Measurements from ENCODE around the gene IL15RA.

Gene IL15RA

DNA sequence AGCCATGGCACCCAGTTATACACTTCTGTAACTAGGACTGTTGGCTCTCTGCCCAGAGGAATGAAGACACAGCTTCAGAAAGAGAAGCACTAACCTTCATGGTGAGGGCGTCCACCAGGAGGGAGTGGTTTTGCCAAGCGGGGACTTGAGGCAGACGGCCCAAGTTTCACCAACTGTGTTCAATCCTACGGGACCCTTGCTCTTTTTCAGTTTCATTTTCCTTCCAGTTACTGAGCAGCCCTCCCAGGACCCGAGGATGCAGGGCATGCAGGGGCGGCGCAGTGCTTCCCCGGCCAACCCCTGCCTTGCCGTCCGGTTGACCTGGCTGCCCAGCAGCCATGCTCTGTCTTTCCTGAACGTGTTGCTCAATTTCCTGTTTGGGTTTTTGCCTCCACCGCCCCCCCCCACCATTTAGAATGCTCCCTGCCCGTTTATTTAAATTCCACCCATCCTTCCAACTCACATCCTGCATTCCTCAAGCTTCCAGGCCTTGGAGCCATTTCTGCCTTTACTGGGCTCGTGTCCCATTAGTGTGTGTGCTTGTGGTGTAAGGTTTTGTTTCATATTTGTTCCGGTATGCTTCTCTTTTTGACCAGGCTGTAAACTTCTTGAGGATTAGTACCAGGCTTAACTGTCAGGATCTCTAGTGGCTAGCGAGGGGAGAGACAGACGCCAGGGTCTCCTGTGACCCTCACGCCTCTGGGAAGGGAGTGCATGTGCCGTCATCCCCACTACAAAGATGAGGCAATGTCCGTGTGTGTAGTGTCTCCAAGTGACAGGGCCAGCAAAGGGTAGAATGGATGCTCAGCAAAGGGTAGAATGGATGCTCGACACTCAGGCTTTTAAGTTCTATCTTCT is 31.6 kb downstream of the IL15RA start:
- DNase-seq, result peak; percentile 17 to 39
- no peak for TF ChIP-seq POLR2A (IDR thresholded peaks at IDR 0.05; ENCODE audit: low read length)
- no peak for TF ChIP-seq GATA1 (IDR thresholded peaks at IDR 0.05; ENCODE audit: low read depth, low read length)

DNA sequence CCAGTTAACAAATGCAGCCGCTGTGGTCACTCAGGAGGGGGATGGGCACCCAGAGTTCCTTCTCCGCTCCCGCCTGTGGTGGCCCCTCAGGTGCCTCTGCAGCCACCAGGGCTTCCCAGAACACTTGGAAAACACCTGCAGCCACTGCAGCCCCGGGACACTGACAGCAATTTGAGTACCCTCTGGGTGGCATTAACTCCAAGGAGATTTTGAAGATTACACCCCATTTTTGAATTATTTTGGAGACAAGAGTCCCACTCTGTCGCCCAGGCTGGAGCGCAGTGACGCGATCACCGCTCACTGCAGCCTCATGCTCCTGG is 32.2 kb downstream of the IL15RA start:
- no peak for DNase-seq
- TF ChIP-seq POLR2A (IDR thresholded peaks at IDR 0.05; ENCODE audit: low read length) (no peak), GATA1 (IDR thresholded peaks at IDR 0.05; ENCODE audit: low read depth, low read length) (no peak)

DNA sequence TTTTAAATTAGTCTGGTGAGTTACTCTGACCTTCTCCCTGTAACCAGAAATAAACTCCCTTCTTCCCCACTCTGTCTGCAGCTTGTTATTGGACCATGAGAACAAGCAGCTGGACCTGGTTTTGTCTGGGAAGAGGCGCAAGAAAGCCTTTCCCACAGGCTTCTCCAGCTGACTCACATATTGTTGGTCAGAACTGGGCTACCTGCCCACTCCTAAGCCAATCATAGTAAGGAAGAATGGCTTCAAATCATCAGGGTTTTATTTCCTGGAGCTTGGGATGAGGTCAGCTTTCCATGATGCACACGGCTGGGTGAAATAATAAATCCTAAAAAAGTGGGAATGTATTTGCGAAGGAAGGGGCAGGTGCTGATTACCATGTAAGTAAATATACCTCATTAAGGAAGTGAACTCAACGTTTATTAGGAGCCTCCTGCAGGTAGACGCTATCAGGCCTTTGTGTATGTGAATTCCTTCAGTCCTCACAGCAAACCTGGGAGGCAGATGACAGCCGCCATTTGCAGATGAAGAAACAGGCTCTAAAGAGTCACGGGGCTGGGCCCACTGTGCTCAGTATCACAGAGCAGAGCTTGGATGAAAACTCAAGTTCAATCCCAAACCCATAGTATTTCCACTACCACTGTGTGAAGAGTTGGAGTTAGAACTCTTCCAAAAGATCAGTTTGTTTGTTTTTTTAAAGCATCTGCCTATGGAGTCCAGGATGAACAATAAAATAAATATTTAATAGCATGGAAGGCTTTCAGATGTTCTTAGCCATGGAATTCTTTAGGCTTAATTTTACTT is 32.8 kb downstream of the IL15RA start:
- no peak for TF ChIP-seq GATA1 (IDR thresholded peaks at IDR 0.05; ENCODE audit: low read depth, low read length)
- TF ChIP-seq POLR2A (IDR thresholded peaks at IDR 0.05; ENCODE audit: low read length), result no peak
- no peak for DNase-seq

DNA sequence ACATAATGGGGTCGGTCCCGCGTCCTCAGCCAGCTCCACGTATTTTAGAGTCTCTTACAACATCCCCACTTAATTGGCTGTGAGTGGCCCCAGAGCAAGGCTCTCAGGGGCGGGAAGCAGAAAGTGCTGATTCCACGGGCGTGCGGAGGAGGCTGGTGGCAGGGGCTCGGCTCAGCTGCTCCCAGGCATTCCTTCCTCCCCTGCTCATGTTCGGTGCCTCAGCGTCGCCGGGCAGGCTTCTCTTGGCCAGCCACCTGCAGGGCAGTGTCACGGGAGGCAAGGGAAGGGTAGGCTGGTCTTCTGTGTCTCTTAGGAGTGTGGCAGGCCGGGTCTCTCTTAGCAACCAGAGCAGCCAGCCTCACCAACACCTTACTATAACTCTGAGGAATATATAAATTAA is 33.8 kb downstream of the IL15RA start:
- DNase-seq, result no peak
- TF ChIP-seq POLR2A (IDR thresholded peaks at IDR 0.05; ENCODE audit: low read length) (no peak), GATA1 (IDR thresholded peaks at IDR 0.05; ENCODE audit: low read depth, low read length) (no peak)

DNA sequence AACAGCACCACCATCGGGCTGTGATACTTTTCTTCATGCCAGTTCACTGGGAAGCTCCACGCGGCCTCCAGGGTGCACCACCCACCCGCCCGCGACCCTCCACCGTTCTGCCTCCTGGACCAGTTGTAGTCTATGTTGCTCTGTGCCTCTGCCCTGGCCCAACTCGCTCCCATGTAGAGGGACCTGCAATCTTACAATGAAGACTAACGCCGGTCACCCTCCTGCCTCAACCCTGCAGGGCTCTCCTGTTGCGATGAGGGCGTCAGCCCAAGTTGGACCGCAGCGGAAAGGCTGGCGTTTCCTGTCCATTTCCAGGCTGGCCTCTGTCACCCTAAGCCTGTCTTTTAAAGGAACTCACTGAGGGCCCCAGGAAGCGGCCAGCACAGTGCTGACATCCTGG is 34.9 kb downstream of the IL15RA start:
- no peak for TF ChIP-seq POLR2A (IDR thresholded peaks at IDR 0.05; ENCODE audit: low read length)
- no peak for TF ChIP-seq GATA1 (IDR thresholded peaks at IDR 0.05; ENCODE audit: low read depth, low read length)
- DNase-seq, result no peak

GRCh38 chr10:5942001-5942400 is 35.3 kb downstream of the IL15RA start:
- no peak for TF ChIP-seq POLR2A (IDR thresholded peaks at IDR 0.05; ENCODE audit: low read length)
- no peak for TF ChIP-seq GATA1 (IDR thresholded peaks at IDR 0.05; ENCODE audit: low read depth, low read length)
- no peak for DNase-seq

GRCh38 chr10:5941579-5941978 is 35.8 kb downstream of the IL15RA start:
- DNase-seq, result no peak
- no peak for TF ChIP-seq GATA1 (IDR thresholded peaks at IDR 0.05; ENCODE audit: low read depth, low read length)
- TF ChIP-seq POLR2A (IDR thresholded peaks at IDR 0.05; ENCODE audit: low read length), result no peak

DNA sequence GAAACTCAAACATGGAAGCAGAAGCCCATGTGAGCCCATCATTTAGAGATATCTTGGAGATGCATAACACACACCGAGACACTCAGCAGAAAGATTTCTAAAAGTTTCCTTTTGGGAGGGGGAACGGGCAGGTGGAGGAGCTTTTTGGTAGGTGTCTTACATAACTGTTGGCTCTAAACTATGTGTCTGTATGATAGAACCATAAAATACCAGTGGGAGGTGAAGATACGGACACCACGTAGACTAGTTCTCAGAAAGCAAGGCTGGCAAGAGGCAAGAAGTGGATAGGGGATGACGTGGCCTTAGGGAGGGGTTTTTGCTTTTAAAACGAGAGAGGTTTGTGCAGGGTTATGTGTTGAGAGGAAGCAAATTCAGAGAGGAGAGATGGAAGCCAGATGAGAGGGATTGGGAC is 36.5 kb downstream of the IL15RA start:
- TF ChIP-seq GATA1 (IDR thresholded peaks at IDR 0.05; ENCODE audit: low read depth, low read length), result no peak
- TF ChIP-seq POLR2A (IDR thresholded peaks at IDR 0.05; ENCODE audit: low read length), result peak; percentile 46
- peak; percentile 60 to 68 for DNase-seq

- TF ChIP-seq GATA1 (IDR thresholded peaks at IDR 0.05; ENCODE audit: low read depth, low read length), result no peak
- TF ChIP-seq POLR2A (IDR thresholded peaks at IDR 0.05; ENCODE audit: low read length), result no peak
- no peak for DNase-seq
Measured at GRCh38 chr10:5938291-5938690, 39.1 kb downstream of the IL15RA start.

DNA sequence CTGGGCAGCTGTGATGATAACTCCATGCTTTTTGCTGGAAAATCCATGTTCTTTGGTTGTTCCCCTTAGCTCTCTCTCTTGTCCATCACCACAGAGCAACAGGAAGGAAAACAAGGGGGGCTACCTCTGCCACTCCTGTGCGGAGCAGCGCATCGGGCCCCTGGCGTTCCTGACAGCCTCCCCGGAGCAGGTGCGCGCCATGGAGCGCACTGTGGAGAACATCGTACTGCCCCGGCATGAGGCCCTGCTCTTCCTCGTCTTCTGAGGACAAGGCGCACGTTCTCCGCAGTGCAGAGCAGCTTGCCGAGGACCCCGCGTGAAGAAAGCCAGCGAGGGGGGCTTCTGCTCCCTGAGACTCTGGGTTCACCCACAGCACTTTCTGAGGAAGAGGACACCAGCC is 40.3 kb downstream of the IL15RA start:
- no peak for DNase-seq

DNA sequence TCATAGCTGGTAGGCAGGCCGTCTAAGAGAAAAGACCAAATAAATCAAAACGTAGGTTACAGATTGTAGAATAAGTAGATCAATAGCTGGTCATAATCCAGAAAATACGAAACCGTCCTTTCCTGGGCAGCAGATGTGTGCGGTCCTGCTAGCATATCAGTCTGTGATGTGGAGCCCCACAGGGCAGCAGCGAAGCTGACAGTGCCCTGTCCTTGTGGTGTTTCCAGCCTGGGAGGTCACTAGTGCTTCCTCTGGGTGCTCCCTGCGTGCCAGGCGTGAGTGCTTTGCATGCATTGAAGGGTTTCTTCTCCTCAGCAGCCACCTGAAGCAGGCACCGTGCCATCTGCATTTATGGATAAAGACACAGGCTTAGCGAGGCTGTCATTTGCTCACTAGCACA is 41.7 kb downstream of the IL15RA start:
- TF ChIP-seq GATA1 (IDR thresholded peaks at IDR 0.05; ENCODE audit: low read depth, low read length) (no peak), POLR2A (IDR thresholded peaks at IDR 0.05; ENCODE audit: low read length) (no peak)
- no peak for DNase-seq

More for the DNA sequence above, 40.3 kb downstream of the IL15RA start:
- TF ChIP-seq GATA1 (IDR thresholded peaks at IDR 0.05; ENCODE audit: low read depth, low read length), result no peak
- no peak for TF ChIP-seq POLR2A (IDR thresholded peaks at IDR 0.05; ENCODE audit: low read length)

DNA sequence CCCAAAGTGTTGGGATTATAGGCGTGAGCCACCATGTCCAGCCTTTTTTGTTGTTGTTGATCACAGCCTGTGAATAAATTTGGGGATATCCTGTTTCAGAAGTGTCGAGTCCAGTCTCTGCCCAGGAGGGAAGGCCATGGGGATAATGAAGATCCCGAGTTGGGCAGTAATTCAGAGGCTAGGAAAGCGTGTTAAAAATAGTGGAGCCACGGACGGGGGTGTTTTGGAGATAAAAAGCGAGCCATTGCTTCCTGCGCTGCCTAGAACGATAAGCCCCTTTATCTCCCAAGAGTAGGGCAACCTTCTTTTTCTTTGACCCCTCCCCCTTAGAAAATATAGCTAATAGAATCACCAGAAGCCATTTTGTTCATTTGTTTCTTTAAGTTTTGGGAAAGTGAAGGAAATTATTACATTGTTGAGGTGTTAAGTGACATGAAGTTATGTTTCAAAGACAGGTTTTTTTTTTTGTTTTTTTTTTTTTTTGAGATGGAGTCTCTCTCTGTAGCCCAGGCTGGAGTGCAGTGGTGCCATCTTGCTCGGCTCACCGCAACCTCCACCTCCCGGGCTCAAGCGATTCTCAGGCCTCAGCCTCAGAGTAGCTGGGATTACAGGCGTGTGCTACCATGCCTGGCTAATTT is 43.3 kb downstream of the IL15RA start:
- peak; percentile 78 to 91 for DNase-seq
- TF ChIP-seq GATA1 (IDR thresholded peaks at IDR 0.05; ENCODE audit: low read depth, low read length) (no peak), POLR2A (IDR thresholded peaks at IDR 0.05; ENCODE audit: low read length) (no peak)

DNA sequence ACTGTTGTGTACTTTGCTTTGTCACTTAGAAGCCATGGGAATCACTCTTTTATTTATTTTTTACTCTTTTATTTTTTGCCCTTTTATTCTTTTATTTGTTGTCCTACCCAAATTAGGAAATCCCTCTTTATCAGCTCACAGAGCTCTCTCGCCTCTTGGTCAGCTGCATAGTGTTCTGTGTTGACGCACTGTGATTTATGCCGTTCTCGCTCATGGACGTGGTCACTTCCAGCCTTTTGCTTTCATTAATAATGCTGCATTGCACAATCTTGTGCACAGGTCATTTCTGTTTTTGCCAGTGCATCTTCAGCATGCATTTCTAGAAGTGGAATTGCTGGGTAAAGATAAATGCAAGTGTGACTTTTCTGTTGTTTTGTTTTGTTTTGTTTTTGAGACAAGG is 45.0 kb downstream of the IL15RA start:
- no peak for DNase-seq
- TF ChIP-seq POLR2A (IDR thresholded peaks at IDR 0.05; ENCODE audit: low read length), result no peak
- no peak for TF ChIP-seq GATA1 (IDR thresholded peaks at IDR 0.05; ENCODE audit: low read depth, low read length)

- DNase-seq, result no peak
- TF ChIP-seq POLR2A (IDR thresholded peaks at IDR 0.05; ENCODE audit: low read length), result no peak
- TF ChIP-seq GATA1 (IDR thresholded peaks at IDR 0.05; ENCODE audit: low read depth, low read length), result no peak
Measured at GRCh38 chr10:5930272-5930671, 47.1 kb downstream of the IL15RA start.

All from erythroblast (primary cell).